Hematopoietic multipotent progenitor cell treated with erythropoietin and hydrocortisone succinate and interleukin-3 and kit ligand, for 8 days (in vitro differentiated cells): ENCODE results near the gene SRXN1.

Experiments
- DNase-seq: peaks from one replicate; pipeline ENCODE4 v3.0.0-alpha.2; 2015

The SRXN1 gene

GRCh38 chr20:602111-602970 is 50.7 kb downstream of the SRXN1 start:
- DNase-seq: no peak

- no peak for DNase-seq
These were observed 52.3 kb downstream of the SRXN1 start for GRCh38 chr20:600736-601135.

DNA sequence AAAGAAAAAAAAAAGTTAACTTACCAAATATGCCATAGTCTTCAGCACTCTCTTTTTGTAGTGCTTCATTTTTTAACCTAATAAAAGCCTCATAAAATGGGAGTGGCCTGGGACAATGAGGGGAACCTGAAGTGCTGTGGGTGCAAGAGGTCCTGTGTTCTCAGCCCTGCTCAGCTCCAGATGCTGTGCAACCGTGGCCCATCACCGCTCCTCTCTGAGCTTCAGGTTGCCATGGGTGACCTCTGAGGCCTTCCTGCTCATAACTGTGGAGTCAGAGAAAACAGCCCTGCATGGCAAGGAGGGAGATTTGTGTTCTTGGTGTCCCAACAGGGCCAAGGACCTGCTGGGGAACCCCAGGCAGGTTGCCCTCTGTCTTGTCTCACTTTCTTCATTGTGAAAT is 52.9 kb downstream of the SRXN1 start:
- DNase-seq: no peak

DNA sequence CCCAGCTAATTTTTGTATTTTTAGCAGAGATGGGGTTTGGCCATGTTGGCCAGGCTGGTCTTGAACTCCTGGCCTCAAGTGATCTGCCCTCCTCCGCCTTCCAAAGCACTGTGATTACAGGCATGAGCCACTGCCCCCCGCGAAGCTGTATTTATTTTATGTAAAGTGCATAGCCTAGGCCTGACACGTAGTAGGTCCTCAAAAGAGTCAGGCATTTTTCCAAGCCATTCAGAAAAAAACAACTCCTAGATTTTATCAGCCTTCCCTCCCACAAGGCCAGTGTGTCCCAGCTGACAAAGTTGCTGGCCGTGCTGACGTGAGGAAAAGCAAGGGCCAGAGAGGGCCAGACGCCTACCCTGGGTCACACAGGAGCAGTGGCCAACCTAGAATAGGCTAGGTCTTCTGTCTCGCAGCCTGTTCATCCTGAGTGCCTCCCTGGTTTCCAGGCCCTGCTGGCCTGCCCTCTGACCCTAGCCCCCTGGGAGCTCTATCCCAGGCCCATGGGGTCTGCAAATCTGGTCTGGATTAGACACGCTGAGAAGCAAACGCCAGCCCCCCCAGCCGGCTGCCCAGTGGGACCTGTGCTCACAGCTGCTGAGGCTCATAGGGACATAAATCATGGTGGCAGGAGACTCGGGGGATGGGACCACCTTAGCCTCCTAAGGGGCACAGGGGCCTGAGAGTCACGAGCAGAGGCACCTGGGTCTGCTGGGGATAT is 54.7 kb downstream of the SRXN1 start:
- no peak for DNase-seq

- DNase-seq: no peak
These were observed 55.4 kb downstream of the SRXN1 start for GRCh38 chr20:597560-597959.
